ENCODE measurements around the gene SLC17A3.

GRCh38 chr6:25892877-25893276 lies 18.8 kb upstream of the SLC17A3 start:
- TF ChIP-seq POLR2A (IDR thresholded peaks at IDR 0.05; ENCODE audit: low read depth, low read length) (no peak), POLR2AphosphoS5 (IDR thresholded peaks at IDR 0.05; ENCODE audit: low read depth, low read length) (no peak), POU2F2 (IDR thresholded peaks at IDR 0.05; ENCODE audit: low read depth, low read length) (no peak), TAF1 (IDR thresholded peaks at IDR 0.05; ENCODE audit: low read depth, low read length) (no peak), PAX5 (IDR thresholded peaks at IDR 0.05; ENCODE audit: insufficient read depth, low read length, severe bottlenecking) (no peak)

Data from GM12891 (cell line).